Heart left ventricle (tissue), 13 donors: ENCODE measurements around the gene SLC35G6.

Experiments
- CTCF ChIP-seq, 12 donors: fragments of 200-600 bp; sonication (generic) in 4 of 12; IDR thresholded peaks; one replicate each; pipeline versions ENCODE4 v1.5.0 to v1.8.0; 2018 to 2022; ENCODE audit warnings: antibody characterized with exemption in 12 of 12, mild to moderate bottlenecking in 5 of 12
- POLR2A ChIP-seq, 2 donors: fragments of 450-650 bp; IDR thresholded peaks; one replicate each; pipeline ENCODE4 v1.6.1; 2017; ENCODE audit warnings: antibody characterized with exemption in 2 of 2, mild to moderate bottlenecking in 2 of 2, moderate library complexity in 2 of 2
- donor health status: ischemic (EF 13 %, LVEDD 7.1; RV severe dilation, severe dysfunction).
- donor health status: DM: no; HTN: yes; CAD: no.
- donor health status: DM: no; HTN: no; CAD: no.
- donor health status: ischemic (EF 25% LVEDD 6.9; RV normal size, moderate dysfunction).
- donor health status: ischemic (EF 25% LVEDD 5.7; RV mildly dilated, moderate dysfunction).
- donor health status: ischemic (EF 35%, LVEDD 5.7; RV mildly dilated, moderate dysfunction).
- donor health status: nonischemic (EF 11% LVEDD 7.7; RV severe dilation, severe dysfunction).
- donor health status: DM: yes; HTN: yes; CAD: no.
- donor health status: PGD.
- donor health status: ischemic (EF 29% LVEDD 5.4; RV normal size, mild dysfunction).
- donor health status: nonischemic (EF 23%, LVEDD 6.1; RV moderate dilation, normal function).

- TF ChIP-seq POLR2A (IDR thresholded peaks at IDR 0.05) (no peak), CTCF (IDR thresholded peaks at IDR 0.05) (no peak)
Measured at GRCh38 chr17:7448461-7448860, 32.8 kb upstream of the SLC35G6 start.
